Measurements from ENCODE around the gene LEFTY1.
"Not testable (repeated sequence)": the region's sequence is repeated elsewhere in the genome, so short reads cannot be mapped to it uniquely, and the experiment has no call there.

- TF ChIP-seq HDAC1 (IDR thresholded peaks at IDR 0.05); EGR1 (conservative IDR thresholded peaks at IDR 0.05); ARHGAP35 (IDR thresholded peaks at IDR 0.05; ENCODE audit: partially characterized antibody); CTCF (IDR thresholded peaks at IDR 0.05 in 2 of 3, conservative IDR thresholded peaks at IDR 0.05 in 1 of 3; ENCODE audit: insufficient read depth in 2 of 3, low read depth in 1 of 3, low read length in 3 of 3); ZNF583 (CRISPR knock-in tag; IDR thresholded peaks at IDR 0.05); ZNF766 (CRISPR knock-in tag; conservative IDR thresholded peaks at IDR 0.05); MYC (IDR thresholded peaks at IDR 0.05; ENCODE audit: low read depth, low read length); MYC (CRISPR knock-in tag; IDR thresholded peaks at IDR 0.05; ENCODE audit: borderline replicate concordance, low read depth): not testable (repeated sequence)
- TF ChIP-seq, protein P1, sequence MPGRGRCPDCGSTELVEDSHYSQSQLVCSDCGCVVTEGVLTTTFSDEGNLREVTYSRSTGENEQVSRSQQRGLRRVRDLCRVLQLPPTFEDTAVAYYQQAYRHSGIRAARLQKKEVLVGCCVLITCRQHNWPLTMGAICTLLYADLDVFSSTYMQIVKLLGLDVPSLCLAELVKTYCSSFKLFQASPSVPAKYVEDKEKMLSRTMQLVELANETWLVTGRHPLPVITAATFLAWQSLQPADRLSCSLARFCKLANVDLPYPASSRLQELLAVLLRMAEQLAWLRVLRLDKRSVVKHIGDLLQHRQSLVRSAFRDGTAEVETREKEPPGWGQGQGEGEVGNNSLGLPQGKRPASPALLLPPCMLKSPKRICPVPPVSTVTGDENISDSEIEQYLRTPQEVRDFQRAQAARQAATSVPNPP (IDR thresholded peaks at IDR 0.05; ENCODE audit: borderline replicate concordance, insufficient read depth, insufficient read length) = not testable (repeated sequence)
These were observed 52.6 kb downstream of the LEFTY1 start for GRCh38 chr1:225836296-225836695.

Measured in K562 (cell line).